HG02981 (cell line): ENCODE results near the gene ZBBX.

Experiments used
- ATAC-seq: cut with Tn5 transposase; IDR thresholded peaks from one replicate; pipeline ENCODE4 v1.9.1; 2021; ENCODE audit warnings: mild to moderate bottlenecking, moderate library complexity; ENCODE audit not compliant: unreplicated experiment

The ZBBX gene

DNA sequence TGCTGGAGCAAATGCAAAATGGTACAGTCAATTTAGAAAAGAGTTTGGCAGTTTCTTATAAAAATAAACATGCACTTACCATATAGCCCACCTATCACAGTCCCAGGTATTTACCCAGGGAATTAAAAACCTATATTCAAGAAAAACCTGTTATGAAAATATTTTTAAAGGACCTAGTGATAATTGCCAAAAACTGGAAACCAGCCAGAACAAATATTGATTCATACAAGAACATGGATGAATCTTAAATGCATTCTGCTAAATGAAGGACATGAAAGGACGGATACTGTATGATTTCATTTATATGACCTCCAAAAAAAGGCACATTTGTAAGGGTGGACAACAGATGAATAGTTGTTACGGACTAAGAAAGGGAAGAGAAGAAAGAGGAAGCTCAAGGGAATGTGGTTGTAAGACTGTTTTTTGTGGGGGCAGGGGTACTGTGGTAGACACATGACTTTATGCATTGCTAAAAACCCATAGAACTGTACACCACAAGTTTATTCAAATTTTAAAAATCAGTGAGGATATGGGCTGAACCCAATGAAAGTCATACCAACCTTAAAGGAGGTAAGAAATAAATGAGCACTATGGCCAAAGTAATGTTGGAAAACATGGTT, 61.0 kb downstream of the ZBBX start:
- no peak for ATAC-seq

GRCh38 chr3:167318306-167318705, 61.8 kb downstream of the ZBBX start:
- no peak for ATAC-seq

- no peak for ATAC-seq
These were observed 73.8 kb downstream of the ZBBX start for GRCh38 chr3:167306319-167306718.

- ATAC-seq, result no peak
These were observed 74.7 kb downstream of the ZBBX start for GRCh38 chr3:167305340-167305890.

GRCh38 chr3:167304077-167304476, 76.0 kb downstream of the ZBBX start:
- ATAC-seq, result no peak

GRCh38 chr3:167302678-167303077, 77.4 kb downstream of the ZBBX start:
- ATAC-seq, result no peak

DNA sequence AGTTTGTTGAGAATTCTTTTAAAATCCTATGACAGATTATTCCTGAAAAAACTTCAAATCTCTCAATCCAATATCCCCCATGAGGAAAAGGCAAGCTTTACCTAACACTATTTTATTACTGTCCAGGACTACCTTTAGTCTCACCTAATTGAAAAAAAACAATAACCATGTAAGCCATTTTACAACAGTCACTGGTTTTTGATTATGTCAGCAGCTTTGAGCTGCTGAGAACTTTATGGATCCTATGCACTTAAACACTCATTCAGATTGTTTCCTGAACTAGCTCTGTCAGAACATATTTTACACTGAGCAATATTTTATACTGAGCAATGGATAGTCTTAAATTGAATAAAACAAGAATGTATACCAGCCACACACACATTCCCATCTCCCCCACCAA, 79.9 kb downstream of the ZBBX start:
- ATAC-seq, result no peak

GRCh38 chr3:167289435-167289834, 90.7 kb downstream of the ZBBX start:
- no peak for ATAC-seq

GRCh38 chr3:167288737-167289136, 91.4 kb downstream of the ZBBX start:
- no peak for ATAC-seq

GRCh38 chr3:167287308-167287707, 92.8 kb downstream of the ZBBX start:
- ATAC-seq, result no peak

- no peak for ATAC-seq
These were observed 105.8 kb downstream of the ZBBX start for GRCh38 chr3:167274141-167274874.

- ATAC-seq, result no peak
These were observed 127.1 kb downstream of the ZBBX start for GRCh38 chr3:167253037-167253436.

- ATAC-seq, result no peak
These were observed 128.4 kb downstream of the ZBBX start for GRCh38 chr3:167251678-167252077.

GRCh38 chr3:167246252-167246651, 133.8 kb downstream of the ZBBX start:
- ATAC-seq, result no peak

DNA sequence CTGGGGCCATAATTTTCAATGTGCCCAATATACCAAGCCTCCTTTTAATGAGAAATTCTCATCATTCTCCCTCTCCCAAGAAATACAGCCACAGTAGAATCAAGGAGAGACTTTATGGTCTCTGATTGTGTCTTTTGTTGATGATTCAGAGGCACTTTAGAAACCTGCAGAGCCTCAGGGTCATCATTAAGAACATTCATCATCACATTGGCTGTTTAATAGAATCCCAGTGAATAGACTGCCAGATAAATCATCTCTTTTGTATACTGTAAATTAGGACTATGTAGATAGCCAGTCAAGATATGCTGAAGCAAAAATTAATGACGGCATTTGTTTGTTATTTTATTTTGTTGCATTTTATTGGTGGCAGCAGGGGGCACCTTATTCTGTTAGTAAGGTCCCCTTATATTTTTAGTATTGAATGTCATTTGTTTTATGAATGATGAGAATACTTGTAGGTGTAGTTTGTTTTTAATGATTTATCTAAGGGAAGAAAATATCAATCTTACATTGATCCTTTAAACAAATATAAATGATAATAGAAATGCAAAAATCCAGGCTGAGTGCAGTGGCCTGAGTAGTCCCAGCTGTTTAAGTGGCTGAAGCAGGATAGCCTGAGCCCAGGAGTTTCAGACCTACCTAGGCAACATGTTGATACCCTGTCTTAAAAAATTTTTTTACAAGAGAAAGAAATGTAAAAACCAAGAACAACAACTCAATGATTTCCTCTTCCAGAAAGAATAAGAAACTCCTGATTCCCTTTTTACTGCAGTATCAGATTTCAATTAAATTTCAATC, 138.8 kb downstream of the ZBBX start:
- ATAC-seq, result no peak

DNA sequence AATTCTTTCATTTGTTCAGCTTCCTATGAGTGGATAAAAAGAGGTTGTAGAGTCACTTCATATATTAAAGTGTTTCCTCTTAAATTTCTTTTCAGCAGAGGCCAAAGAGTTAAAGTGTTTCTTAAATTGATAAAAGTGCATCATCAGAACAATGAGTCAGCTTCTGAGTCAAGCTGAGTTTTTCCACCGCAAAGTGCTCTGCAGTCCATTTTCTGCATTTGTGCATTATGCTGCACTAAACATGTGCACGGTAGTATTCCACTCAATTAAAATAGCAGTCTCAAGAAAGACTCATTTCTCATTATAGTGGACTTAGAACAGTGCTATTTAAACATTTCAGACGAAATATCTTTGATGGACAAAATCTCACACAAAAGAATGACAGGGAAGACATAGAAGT, 152.0 kb downstream of the ZBBX start:
- ATAC-seq, result no peak

DNA sequence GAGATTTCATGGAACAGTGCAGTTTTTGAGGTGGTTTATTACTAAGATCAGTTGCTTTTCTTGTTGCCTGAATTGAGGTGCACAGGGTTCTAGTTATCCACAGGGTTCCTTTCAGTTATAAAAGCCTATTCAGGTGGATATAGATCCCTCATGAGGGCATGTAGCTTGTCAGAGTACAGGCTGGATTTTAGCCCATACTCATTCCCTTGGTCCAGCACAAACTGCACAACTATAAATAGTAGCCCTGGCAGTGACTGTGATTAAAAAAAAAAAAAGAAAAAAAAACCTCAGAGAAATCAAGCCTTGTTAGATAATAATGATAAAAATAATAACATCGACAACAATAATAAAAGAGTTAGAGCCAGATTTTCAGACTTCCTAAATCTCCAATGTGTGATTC, 154.3 kb downstream of the ZBBX start:
- ATAC-seq, result no peak

GRCh38 chr3:167209011-167209410, 171.1 kb downstream of the ZBBX start:
- no peak for ATAC-seq

GRCh38 chr3:167203062-167203461, 177.0 kb downstream of the ZBBX start:
- no peak for ATAC-seq

- no peak for ATAC-seq
These were observed 181.0 kb downstream of the ZBBX start for GRCh38 chr3:167198949-167199600.
